ENCODE measurements around the gene DISP3.
A peak's percentile ranks its signal among the peaks of the same experiment; 100 is the strongest.

DISP3 gene

DNA sequence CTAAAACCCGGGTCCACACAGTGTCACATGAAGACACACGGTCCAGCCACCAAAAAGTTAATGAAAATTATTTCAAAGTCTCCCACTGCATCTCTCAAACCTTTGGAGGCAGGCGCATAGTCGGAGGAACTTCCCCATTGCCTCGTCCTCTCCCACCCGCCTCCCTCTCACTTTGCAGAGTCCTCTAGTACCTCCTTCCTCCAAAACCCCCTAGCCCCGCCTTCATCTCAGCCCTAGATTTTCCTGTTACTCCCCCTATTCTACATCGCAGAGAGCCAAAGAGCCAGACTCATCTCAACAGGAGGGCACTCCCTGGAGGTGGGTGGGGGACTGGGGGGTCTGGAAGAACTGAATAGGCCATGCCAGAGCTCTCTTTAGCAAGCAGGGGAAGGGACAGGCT lies 79.3 kb downstream of the DISP3 start:
- no peak for DNase-seq (ENCODE audit: low read depth)
- TF ChIP-seq, protein P1, sequence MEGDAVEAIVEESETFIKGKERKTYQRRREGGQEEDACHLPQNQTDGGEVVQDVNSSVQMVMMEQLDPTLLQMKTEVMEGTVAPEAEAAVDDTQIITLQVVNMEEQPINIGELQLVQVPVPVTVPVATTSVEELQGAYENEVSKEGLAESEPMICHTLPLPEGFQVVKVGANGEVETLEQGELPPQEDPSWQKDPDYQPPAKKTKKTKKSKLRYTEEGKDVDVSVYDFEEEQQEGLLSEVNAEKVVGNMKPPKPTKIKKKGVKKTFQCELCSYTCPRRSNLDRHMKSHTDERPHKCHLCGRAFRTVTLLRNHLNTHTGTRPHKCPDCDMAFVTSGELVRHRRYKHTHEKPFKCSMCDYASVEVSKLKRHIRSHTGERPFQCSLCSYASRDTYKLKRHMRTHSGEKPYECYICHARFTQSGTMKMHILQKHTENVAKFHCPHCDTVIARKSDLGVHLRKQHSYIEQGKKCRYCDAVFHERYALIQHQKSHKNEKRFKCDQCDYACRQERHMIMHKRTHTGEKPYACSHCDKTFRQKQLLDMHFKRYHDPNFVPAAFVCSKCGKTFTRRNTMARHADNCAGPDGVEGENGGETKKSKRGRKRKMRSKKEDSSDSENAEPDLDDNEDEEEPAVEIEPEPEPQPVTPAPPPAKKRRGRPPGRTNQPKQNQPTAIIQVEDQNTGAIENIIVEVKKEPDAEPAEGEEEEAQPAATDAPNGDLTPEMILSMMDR (IDR thresholded peaks at IDR 0.05; ENCODE audit: low read length, missing control alignments), result no peak
- no peak overlapping the region for H3K4me3 ChIP-seq (replicated peaks; ENCODE audit: low read depth, low read length)

DNA sequence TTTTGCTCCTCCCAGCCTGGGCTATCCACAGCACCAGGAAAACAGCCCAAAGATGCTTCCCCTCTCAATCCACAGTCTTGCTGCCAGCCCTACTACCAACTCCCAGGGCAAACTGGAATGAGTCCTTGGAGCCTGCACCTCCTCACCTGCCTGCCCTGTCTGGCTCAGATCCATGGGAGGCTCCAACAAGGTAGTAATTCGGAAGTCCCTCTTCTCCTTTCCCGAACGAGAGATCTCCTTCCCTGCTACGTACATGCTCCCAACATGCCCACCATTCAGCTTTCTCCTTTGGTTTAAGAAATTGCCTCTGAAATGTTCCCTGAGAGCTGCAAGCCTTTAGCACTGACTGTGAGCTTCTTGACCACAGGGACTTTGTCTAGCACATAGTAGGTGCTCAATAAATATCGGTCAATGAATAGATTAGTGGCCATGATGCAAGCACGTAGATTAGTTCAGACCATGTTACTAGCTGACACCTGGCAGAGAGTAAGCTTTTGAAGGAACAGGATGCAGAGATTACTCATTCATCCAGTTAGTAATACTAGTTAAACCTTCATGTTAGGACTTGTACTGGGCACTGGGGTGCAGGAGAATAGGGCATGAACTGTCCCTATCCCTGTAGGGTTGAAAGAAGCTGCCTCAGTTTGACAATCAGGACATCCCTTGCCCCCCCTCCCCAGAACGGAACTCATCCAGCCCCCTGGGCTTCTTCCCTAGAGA lies 80.1 kb downstream of the DISP3 start:
- no peak for DNase-seq (ENCODE audit: low read depth)
- TF ChIP-seq, protein P1 (IDR thresholded peaks at IDR 0.05; ENCODE audit: low read length, missing control alignments), result no peak
- no peak overlapping the region for H3K4me3 ChIP-seq (replicated peaks; ENCODE audit: low read depth, low read length)

DNA sequence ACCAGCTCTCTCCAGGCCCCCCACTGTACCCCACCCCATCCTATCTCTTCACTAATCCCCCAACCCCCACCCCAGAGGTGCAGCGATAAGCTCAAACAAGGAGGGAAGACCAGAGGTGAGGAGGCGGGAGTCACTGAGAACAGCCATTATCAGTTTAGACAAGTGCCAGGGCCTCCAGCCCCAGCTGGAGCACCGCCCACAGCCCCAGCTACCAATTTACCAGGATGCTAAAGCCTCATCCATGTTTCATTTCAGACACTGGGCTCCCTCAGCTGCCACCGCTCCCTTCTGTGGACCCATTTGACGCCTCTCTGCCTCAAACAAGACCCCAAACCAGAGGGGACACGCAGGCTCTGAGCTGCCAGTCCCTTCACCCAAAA lies 80.6 kb downstream of the DISP3 start:
- DNase-seq (ENCODE audit: low read depth), result no peak
- H3K4me3 ChIP-seq (replicated peaks; ENCODE audit: low read depth, low read length), result no peak overlapping the region
- TF ChIP-seq, protein P1 (IDR thresholded peaks at IDR 0.05; ENCODE audit: low read length, missing control alignments), result no peak

DNA sequence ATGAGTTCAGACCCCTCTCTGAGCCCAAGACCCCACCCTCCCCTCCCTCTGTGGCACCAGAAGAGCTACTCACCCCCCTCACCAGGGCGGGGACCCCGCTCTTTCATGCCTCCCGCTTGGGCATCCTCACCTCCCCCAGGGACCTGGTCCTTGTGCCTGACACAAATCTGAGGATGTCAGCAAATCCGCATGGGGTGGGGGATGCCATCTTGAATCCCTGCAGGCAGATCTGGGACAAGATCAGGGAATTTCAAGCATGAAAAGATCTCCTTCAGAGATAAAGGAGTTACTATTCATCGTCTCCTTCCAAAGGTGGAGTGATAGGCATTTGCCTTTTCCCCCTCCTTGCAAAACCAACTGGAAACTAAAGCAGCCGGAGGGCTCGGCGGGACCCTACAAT lies 81.1 kb downstream of the DISP3 start:
- TF ChIP-seq, protein P1 (IDR thresholded peaks at IDR 0.05; ENCODE audit: low read length, missing control alignments), result no peak
- H3K4me3 ChIP-seq (replicated peaks; ENCODE audit: low read depth, low read length), result no peak overlapping the region
- DNase-seq (ENCODE audit: low read depth), result no peak

DNA sequence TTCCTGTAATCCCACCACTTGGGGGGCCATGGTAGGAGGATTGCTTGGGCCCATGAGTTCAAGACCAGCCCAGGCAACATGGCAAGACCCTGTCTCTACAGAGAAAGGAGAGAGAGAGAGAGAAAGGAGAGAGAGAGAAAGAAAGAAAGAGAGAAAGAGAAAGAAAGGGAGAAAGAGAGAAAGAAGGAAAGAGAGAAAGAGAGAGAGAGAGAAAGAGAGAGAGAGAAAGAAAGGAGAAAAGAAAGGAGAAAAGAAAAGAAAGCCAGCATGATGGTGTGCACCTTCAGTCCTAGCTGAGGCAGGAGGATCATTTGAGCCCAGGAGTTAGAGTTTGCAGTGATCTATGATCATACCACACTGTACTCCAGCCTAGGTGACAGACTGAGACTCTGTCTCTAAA lies 82.8 kb downstream of the DISP3 start:
- TF ChIP-seq, protein P1 (IDR thresholded peaks at IDR 0.05; ENCODE audit: low read length, missing control alignments), result no peak
- no peak for DNase-seq (ENCODE audit: low read depth)
- H3K4me3 ChIP-seq (replicated peaks; ENCODE audit: low read depth, low read length), result no peak overlapping the region

DNA sequence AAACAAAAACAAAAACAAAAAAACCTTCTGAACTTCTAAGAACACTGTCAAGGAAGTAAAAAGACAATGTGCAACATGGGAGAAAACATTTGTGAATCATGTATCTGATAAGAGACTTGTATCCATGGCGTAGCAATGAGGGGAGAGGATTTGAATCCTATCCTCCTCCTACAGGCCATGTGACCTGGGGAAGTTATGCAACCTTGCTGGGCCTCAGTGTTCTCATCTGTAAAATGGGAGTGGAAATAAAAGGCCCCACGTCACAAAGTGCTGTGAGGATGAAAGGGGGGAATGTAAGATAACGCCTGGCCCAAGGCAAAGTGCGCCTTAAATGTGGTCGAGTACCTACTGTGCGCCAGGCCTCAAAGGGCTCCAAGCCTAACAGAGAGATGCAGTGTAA lies 83.7 kb downstream of the DISP3 start:
- H3K4me3 ChIP-seq (replicated peaks; ENCODE audit: low read depth, low read length), result no peak overlapping the region
- TF ChIP-seq, protein P1 (IDR thresholded peaks at IDR 0.05; ENCODE audit: low read length, missing control alignments), result no peak
- DNase-seq (ENCODE audit: low read depth), result no peak

DNA sequence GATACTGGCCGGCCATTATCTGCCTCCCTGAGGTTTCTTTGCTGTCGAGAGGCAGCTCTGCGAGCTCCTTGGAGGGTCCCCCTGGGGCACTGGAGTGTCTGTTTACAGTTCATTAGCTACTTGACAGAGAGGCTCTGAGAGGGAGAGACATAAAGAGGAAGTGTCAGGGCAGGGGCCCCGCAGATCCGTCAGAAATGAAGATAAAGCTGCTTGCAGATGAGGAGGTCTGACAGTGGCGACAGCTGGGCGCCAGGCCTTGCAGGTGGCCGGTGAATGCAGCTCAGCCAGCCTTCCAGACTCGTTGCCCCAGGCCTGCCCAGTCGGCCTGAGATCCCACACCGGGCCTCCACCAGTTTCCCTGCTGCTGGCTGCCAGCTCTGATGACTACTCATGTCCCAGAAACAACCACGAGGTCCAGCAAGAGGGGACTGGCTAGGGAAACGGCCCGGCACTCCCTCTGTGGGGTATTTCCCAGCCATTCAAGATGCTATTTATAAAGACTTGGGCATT lies 84.7 kb downstream of the DISP3 start:
- TF ChIP-seq, protein P1 (IDR thresholded peaks at IDR 0.05; ENCODE audit: low read length, missing control alignments), result no peak
- peak; percentile 12 for DNase-seq (ENCODE audit: low read depth)
- H3K4me3 ChIP-seq (replicated peaks; ENCODE audit: low read depth, low read length), result no peak overlapping the region
